ENCODE results near the gene TMEM94. TPM values are rescaled to one million over a fixed set of nuclear protein-coding genes. Genes with fewer than 3 reads are reported as not detected.

TMEM94 gene
- total RNA-seq, 1 experiment from 2014 or later = 129 TPM

DNA sequence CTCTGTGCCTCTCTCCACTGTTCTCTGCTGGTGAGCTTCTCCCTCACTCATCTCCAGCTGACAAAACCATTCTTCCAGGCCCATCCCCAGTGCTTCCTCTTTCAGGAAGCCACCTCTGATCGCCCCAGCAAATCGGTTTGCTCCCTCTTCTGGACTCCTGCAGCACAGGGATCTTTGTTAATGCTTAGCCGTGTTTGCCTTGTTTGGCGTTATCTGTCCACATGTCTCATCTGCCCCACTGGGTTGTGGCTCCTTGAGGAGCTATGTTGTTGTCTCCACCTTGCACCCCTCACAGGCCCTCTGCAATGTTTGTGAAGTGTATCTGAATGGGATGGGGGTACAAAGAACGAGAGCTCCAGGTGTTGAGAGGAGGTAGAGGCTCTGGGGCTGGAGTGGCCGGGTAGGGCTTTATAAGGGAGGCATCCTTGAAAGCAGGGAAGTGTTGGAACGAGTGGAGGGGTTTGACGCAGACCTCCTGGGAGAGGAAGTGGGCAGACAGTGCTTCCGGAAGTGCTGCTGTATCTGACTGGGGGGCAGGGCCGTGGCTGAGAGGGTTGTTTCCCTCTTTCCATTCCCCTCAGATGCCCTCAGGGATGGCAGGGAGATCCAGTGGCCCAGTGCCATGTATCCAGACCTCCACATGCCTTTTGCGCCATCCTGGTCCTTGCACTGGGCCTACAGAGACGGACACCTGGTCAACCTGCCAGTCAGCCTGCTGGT, 31.1 kb downstream of the TMEM94 start:
- POLR2A ChIA-PET = no interaction called here
- no peak overlapping the region for H3K27ac ChIP-seq (ENCODE audit: low read length)
- no peaks in the 10 kb centered on the region for H3K4me1 ChIP-seq (ENCODE audit: control insufficient read depth, insufficient read depth, low read length)
- DNase-seq (ENCODE audit: low read depth, low spot score) (no peak), ATAC-seq (0 out of 2 replicates have a peak, but pooled peaks have one; percentile 15)
- in situ Hi-C loops (cut with HindIII; ENCODE audit: low pct_unique_long_range_greater_than_20kb, low sequenced_read_pairs) (no loop called here), intact Hi-C loops (cut with micrococcal nuclease; ENCODE audit: unreplicated experiment) (no loop called here)
- H3K4me3 ChIP-seq (ENCODE audit: low read depth in 2 of 2, low read length in 2 of 2) = no peak overlapping the region
- no peaks in the 10 kb centered on the region for H3K9me3 ChIP-seq (ENCODE audit: control insufficient read depth, insufficient read depth, low read depth, low read length)
- CTCF ChIA-PET = interaction anchor here (0.6 to 1.1 kb wide), 4 partner anchors 18 to 229 kb away, joined by 3 read pairs; no protein-coding TSS in a partner anchor
- H3K27me3 ChIP-seq (ENCODE audit: control insufficient read depth, insufficient read depth, low read length) = no peaks in the 10 kb centered on the region
- TF ChIP-seq, protein P1, sequence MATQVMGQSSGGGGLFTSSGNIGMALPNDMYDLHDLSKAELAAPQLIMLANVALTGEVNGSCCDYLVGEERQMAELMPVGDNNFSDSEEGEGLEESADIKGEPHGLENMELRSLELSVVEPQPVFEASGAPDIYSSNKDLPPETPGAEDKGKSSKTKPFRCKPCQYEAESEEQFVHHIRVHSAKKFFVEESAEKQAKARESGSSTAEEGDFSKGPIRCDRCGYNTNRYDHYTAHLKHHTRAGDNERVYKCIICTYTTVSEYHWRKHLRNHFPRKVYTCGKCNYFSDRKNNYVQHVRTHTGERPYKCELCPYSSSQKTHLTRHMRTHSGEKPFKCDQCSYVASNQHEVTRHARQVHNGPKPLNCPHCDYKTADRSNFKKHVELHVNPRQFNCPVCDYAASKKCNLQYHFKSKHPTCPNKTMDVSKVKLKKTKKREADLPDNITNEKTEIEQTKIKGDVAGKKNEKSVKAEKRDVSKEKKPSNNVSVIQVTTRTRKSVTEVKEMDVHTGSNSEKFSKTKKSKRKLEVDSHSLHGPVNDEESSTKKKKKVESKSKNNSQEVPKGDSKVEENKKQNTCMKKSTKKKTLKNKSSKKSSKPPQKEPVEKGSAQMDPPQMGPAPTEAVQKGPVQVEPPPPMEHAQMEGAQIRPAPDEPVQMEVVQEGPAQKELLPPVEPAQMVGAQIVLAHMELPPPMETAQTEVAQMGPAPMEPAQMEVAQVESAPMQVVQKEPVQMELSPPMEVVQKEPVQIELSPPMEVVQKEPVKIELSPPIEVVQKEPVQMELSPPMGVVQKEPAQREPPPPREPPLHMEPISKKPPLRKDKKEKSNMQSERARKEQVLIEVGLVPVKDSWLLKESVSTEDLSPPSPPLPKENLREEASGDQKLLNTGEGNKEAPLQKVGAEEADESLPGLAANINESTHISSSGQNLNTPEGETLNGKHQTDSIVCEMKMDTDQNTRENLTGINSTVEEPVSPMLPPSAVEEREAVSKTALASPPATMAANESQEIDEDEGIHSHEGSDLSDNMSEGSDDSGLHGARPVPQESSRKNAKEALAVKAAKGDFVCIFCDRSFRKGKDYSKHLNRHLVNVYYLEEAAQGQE (IDR thresholded peaks at IDR 0.05; ENCODE audit: insufficient read depth in 1 of 2, low read depth in 2 of 2, low read length in 1 of 2) = no peak
- TF ChIP-seq SIN3A (IDR thresholded peaks at IDR 0.05; ENCODE audit: borderline replicate concordance, insufficient read depth, low read depth, low read length) = no peak
- TF ChIP-seq POLR2AphosphoS5 (IDR thresholded peaks at IDR 0.05; ENCODE audit: low read depth, low read length) = no peak
- no peak for TF ChIP-seq TCF7L2 (IDR thresholded peaks at IDR 0.05; ENCODE audit: low read depth, low read length)
- TF ChIP-seq, protein P2, sequence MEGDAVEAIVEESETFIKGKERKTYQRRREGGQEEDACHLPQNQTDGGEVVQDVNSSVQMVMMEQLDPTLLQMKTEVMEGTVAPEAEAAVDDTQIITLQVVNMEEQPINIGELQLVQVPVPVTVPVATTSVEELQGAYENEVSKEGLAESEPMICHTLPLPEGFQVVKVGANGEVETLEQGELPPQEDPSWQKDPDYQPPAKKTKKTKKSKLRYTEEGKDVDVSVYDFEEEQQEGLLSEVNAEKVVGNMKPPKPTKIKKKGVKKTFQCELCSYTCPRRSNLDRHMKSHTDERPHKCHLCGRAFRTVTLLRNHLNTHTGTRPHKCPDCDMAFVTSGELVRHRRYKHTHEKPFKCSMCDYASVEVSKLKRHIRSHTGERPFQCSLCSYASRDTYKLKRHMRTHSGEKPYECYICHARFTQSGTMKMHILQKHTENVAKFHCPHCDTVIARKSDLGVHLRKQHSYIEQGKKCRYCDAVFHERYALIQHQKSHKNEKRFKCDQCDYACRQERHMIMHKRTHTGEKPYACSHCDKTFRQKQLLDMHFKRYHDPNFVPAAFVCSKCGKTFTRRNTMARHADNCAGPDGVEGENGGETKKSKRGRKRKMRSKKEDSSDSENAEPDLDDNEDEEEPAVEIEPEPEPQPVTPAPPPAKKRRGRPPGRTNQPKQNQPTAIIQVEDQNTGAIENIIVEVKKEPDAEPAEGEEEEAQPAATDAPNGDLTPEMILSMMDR (IDR thresholded peaks at IDR 0.05) = no peak
- no peaks in the 10 kb centered on the region for H3K36me3 ChIP-seq (ENCODE audit: control insufficient read depth, insufficient read depth, low read length)
- no TSS peak for BruUV-seq (replicated peaks)

DNA sequence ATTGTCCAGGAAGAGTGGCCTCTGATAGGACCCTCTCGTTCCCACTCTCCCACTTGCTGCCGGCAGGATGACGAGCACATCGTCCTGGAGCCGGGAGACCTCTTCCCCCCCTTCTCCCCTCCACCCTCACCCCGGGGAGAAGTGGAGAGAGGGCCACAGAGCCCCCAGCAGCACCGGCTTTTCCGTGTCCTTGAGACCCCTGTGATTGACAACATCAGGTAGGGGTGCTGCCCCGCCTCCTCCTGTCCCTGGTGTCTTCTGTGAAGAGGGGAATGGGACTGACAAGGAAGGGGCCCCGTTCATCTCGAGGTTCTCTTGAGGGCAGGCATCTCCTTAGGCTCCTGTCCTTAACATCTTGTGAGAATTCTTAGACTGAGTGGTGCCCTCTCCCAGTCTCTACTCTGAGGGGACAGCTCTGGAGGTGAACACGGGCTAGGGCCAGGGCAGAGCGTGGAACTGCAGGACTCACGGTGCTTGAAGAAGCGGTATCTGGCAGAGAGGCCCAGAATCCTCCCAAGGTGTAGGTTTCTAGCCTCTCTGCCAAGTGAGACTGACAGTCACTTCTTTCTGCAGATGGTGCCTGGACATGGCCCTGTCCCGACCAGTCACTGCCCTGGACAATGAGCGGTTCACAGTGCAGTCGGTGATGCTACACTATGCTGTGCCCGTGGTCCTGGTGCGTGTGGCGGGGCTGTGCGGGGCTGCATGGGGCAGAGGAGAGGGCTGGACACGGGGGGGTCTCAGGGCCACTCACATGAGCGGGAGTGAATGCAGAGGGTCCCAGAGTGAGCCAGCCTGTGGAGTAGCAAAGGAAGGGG, 32.5 kb downstream of the TMEM94 start:
- in situ Hi-C loops (cut with HindIII; ENCODE audit: low pct_unique_long_range_greater_than_20kb, low sequenced_read_pairs) (no loop called here), intact Hi-C loops (cut with micrococcal nuclease; ENCODE audit: unreplicated experiment) (no loop called here)
- Histone ChIP-seq H3K4me3 (ENCODE audit: low read depth in 2 of 2, low read length in 2 of 2) (no peak overlapping the region), H3K27ac (ENCODE audit: low read length) (no peak overlapping the region), H3K27me3 (ENCODE audit: control insufficient read depth, insufficient read depth, low read length) (no peaks in the 10 kb centered on the region), H3K4me1 (ENCODE audit: control insufficient read depth, insufficient read depth, low read length) (no peaks in the 10 kb centered on the region), H3K36me3 (ENCODE audit: control insufficient read depth, insufficient read depth, low read length) (no peaks in the 10 kb centered on the region), H3K9me3 (ENCODE audit: control insufficient read depth, insufficient read depth, low read depth, low read length) (no peaks in the 10 kb centered on the region)
- ChIA-PET POLR2A (interaction anchor here (0.7 kb wide), 1 partner anchor 34 kb away, joined by 7 read pairs; no protein-coding TSS in a partner anchor), CTCF (no interaction called here)
- ATAC-seq = peak; percentile 36; the same call in 1 of the 2 replicates
- DNase-seq (ENCODE audit: low read depth, low spot score) = no peak
- TF ChIP-seq TCF7L2 (IDR thresholded peaks at IDR 0.05; ENCODE audit: low read depth, low read length) (no peak), POLR2AphosphoS5 (IDR thresholded peaks at IDR 0.05; ENCODE audit: low read depth, low read length) (no peak), SIN3A (IDR thresholded peaks at IDR 0.05; ENCODE audit: borderline replicate concordance, insufficient read depth, low read depth, low read length) (no peak)
- TF ChIP-seq, protein P2 (IDR thresholded peaks at IDR 0.05) = no peak
- TF ChIP-seq, protein P1 (IDR thresholded peaks at IDR 0.05; ENCODE audit: insufficient read depth in 1 of 2, low read depth in 2 of 2, low read length in 1 of 2) = no peak
- BruUV-seq (replicated peaks) = no TSS peak
